ENCODE data around the gene MICAL3.

Gene MICAL3

GRCh38 chr22:17965538-17966402, 58.6 kb downstream of the MICAL3 start:
- Histone ChIP-seq H3K36me3 (replicated peaks) (no peaks in the 10 kb centered on the region), H3K27me3 (replicated peaks) (no peaks in the 10 kb centered on the region), H3K27ac (no peak overlapping the region), H3K4me3 (ENCODE audit: low read depth, low read length) (no peak overlapping the region)
- no peak for DNase-seq
- in situ Hi-C loops (cut with HindIII; ENCODE audit: low pct_ligation_motif_present, low sequenced_read_pairs): no loop called here
- TF ChIP-seq, protein P1, sequence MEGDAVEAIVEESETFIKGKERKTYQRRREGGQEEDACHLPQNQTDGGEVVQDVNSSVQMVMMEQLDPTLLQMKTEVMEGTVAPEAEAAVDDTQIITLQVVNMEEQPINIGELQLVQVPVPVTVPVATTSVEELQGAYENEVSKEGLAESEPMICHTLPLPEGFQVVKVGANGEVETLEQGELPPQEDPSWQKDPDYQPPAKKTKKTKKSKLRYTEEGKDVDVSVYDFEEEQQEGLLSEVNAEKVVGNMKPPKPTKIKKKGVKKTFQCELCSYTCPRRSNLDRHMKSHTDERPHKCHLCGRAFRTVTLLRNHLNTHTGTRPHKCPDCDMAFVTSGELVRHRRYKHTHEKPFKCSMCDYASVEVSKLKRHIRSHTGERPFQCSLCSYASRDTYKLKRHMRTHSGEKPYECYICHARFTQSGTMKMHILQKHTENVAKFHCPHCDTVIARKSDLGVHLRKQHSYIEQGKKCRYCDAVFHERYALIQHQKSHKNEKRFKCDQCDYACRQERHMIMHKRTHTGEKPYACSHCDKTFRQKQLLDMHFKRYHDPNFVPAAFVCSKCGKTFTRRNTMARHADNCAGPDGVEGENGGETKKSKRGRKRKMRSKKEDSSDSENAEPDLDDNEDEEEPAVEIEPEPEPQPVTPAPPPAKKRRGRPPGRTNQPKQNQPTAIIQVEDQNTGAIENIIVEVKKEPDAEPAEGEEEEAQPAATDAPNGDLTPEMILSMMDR (IDR thresholded peaks at IDR 0.05; ENCODE audit: low read depth, low read length, missing control alignments): no peak

DNA sequence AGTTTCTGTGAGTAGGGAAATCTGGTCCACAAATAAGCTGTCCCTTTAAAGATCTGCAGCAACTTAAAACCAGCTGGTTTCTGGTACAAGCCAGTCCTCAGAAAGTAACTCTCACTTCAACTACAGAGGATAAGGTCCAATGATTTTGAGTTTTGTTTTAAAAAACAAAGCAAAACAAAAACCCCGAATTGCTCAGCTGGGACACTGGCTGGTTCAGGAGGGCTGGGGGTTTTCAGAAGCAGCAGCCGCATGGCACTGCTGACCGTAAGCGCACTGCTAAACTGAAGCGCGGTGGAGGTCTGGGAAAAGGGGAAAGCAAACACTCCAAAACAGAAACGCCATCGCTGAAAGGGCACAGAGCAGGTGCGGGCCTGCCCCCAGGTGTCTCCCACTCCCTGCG, 59.7 kb downstream of the MICAL3 start:
- DNase-seq: no peak

DNA sequence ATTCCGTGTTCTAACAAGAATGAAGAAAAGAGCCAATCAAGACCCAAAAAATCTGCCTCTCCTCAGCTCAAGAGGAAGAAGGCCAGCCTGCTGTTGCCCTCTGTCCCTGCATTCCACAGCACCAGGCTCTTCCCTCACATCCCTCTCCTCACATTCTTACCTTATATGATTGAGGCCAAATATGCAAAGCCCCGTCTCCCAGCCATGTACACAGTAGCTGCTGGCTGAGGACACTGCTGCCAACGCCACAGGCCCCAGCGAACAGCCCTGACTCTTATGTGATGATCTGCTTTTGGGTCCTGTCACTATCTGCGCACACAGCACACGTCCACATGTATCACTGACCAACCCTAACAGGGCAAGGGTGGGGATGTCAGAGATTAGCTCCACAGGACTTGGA, 60.2 kb downstream of the MICAL3 start:
- no peak for DNase-seq
- H3K36me3 ChIP-seq (replicated peaks): no peaks in the 10 kb centered on the region
- in situ Hi-C loops (cut with HindIII; ENCODE audit: low pct_ligation_motif_present, low sequenced_read_pairs): no loop called here

More for the DNA sequence above, 59.7 kb downstream of the MICAL3 start:
- TF ChIP-seq, protein P1 (IDR thresholded peaks at IDR 0.05; ENCODE audit: low read depth, low read length, missing control alignments): no peak
- no peaks in the 10 kb centered on the region for H3K27me3 ChIP-seq (replicated peaks)
- no peaks in the 10 kb centered on the region for H3K36me3 ChIP-seq (replicated peaks)
- no peak overlapping the region for H3K4me3 ChIP-seq (ENCODE audit: low read depth, low read length)
- H3K27ac ChIP-seq: no peak overlapping the region
- in situ Hi-C loops (cut with HindIII; ENCODE audit: low pct_ligation_motif_present, low sequenced_read_pairs): no loop called here

GRCh38 chr22:17963015-17963414, 61.3 kb downstream of the MICAL3 start:
- Histone ChIP-seq H3K4me3 (ENCODE audit: low read depth, low read length) (no peak overlapping the region), H3K36me3 (replicated peaks) (no peaks in the 10 kb centered on the region), H3K27me3 (replicated peaks) (no peaks in the 10 kb centered on the region), H3K27ac (no peak overlapping the region)
- TF ChIP-seq, protein P1 (IDR thresholded peaks at IDR 0.05; ENCODE audit: low read depth, low read length, missing control alignments): no peak
- in situ Hi-C loops (cut with HindIII; ENCODE audit: low pct_ligation_motif_present, low sequenced_read_pairs): no loop called here
- no peak for DNase-seq

More for the DNA sequence above, 60.2 kb downstream of the MICAL3 start:
- no peaks in the 10 kb centered on the region for H3K27me3 ChIP-seq (replicated peaks)
- TF ChIP-seq, protein P1 (IDR thresholded peaks at IDR 0.05; ENCODE audit: low read depth, low read length, missing control alignments): no peak
- H3K4me3 ChIP-seq (ENCODE audit: low read depth, low read length): no peak overlapping the region
- no peak overlapping the region for H3K27ac ChIP-seq

GRCh38 chr22:17962168-17962567, 62.2 kb downstream of the MICAL3 start:
- TF ChIP-seq, protein P1 (IDR thresholded peaks at IDR 0.05; ENCODE audit: low read depth, low read length, missing control alignments): no peak
- DNase-seq: no peak
- Histone ChIP-seq H3K36me3 (replicated peaks) (no peaks in the 10 kb centered on the region), H3K27ac (no peak overlapping the region), H3K4me3 (ENCODE audit: low read depth, low read length) (no peak overlapping the region), H3K27me3 (replicated peaks) (no peaks in the 10 kb centered on the region)
- in situ Hi-C loops (cut with HindIII; ENCODE audit: low pct_ligation_motif_present, low sequenced_read_pairs): no loop called here

- Histone ChIP-seq H3K27ac (no peak overlapping the region), H3K4me3 (ENCODE audit: low read depth, low read length) (no peak overlapping the region), H3K27me3 (replicated peaks) (no peaks in the 10 kb centered on the region), H3K36me3 (replicated peaks) (no peaks in the 10 kb centered on the region)
- no peak for DNase-seq
- TF ChIP-seq, protein P1 (IDR thresholded peaks at IDR 0.05; ENCODE audit: low read depth, low read length, missing control alignments): no peak
- in situ Hi-C loops (cut with HindIII; ENCODE audit: low pct_ligation_motif_present, low sequenced_read_pairs): no loop called here
Observed at GRCh38 chr22:17961446-17961729, 63.0 kb downstream of the MICAL3 start.
